Measurements from ENCODE around the gene SLIT3. TPM values are rescaled to one million over a fixed set of nuclear protein-coding genes. Genes with fewer than 3 reads are reported as not detected.

SLIT3 gene
- total and polyA plus RNA-seq, 9 of the 15 experiments (the other 6 are each of a cell fraction or from before 2014, with no cell fraction given), result 0.01 to 0.04 TPM; not detected in 7

GRCh38 chr5:169085212-169085611, 215.7 kb downstream of the SLIT3 start:
- Histone ChIP-seq H3K4me1 (replicated peaks in 1 of 2; ENCODE audit: control insufficient read depth in 2 of 2, insufficient read depth in 2 of 2, low read length in 2 of 2) (no peaks in the 10 kb centered on the region), H3K9me3 (replicated peaks; ENCODE audit: control insufficient read depth, insufficient read depth, low read depth, low read length) (no peaks in the 10 kb centered on the region), H3K27me3 (ENCODE audit: control insufficient read depth in 2 of 2, insufficient read depth in 2 of 2, low read length in 2 of 2) (peaks cover 0 to 10% of the 10 kb centered on the region in 2 experiments; a peak in 1 of 5 replicates), H4K20me1 (replicated peaks; ENCODE audit: control insufficient read depth, insufficient read depth, low read length) (no peaks in the 10 kb centered on the region), H2AFZ (ENCODE audit: low read depth, low read length) (no peak overlapping the region), H3K79me2 (ENCODE audit: control insufficient read depth, insufficient read depth, low read length) (no peaks in the 10 kb centered on the region), H3K4me3 (no peak overlapping the region), H3K9ac (ENCODE audit: insufficient read depth in 1 of 2, low read depth in 2 of 2, low read length in 2 of 2) (no peak overlapping the region), H3K9me1 (ENCODE audit: control insufficient read depth, insufficient read depth, low read length) (no peaks in the 10 kb centered on the region), H3K27ac (ENCODE audit: extremely low read depth, low read depth, low read length) (no peak overlapping the region), H3K4me2 (ENCODE audit: insufficient read depth, low read length) (no peak overlapping the region), H3K36me3 (ENCODE audit: control insufficient read depth, insufficient read depth, low read length) (no peaks in the 10 kb centered on the region)
- ChIA-PET CTCF (ENCODE audit: low intra/inter-chr PET ratio) (no interaction called here), POLR2A (no interaction called here)
- 0% methylated on average over 4 of the region's 4 CpGs for WGBS (ENCODE audit: insufficient coverage, low coverage, missing lambda C conversion rate)
- ATAC-seq (no peak), FAIRE-seq (no peak), DNase-seq (ENCODE audit: extremely low read depth in 1 of 4, low spot score in 3 of 4) (no peak)
- no peak for TF ChIP-seq CBX5 (IDR thresholded peaks at IDR 0.05; ENCODE audit: borderline replicate concordance, low read depth)
- TF ChIP-seq PREB (CRISPR knock-in tag; IDR thresholded peaks at IDR 0.05), result no peak
- no peak for TF ChIP-seq ZNF197 (CRISPR knock-in tag; IDR thresholded peaks at IDR 0.05; ENCODE audit: low read depth)
- TF ChIP-seq RBM34 (IDR thresholded peaks at IDR 0.05; ENCODE audit: borderline replicate concordance, insufficient read depth, low read length), result no peak
- no peak for TF ChIP-seq ZNF444 (CRISPR knock-in tag; IDR thresholded peaks at IDR 0.05)
- intact Hi-C loops (cut with micrococcal nuclease) (no loop called here), in situ Hi-C loops (cut with MboI) (no loop called here)
- no TSS peak for BruUV-seq (replicated peaks)

- H3K79me2 ChIP-seq (ENCODE audit: control insufficient read depth, insufficient read depth, low read length), result no peaks in the 10 kb centered on the region
- intact Hi-C loops (cut with micrococcal nuclease) (no loop called here), in situ Hi-C loops (cut with MboI) (no loop called here)
- no peak overlapping the region for H2AFZ ChIP-seq (ENCODE audit: low read depth, low read length)
- H3K9me3 ChIP-seq (replicated peaks; ENCODE audit: control insufficient read depth, insufficient read depth, low read depth, low read length), result no peaks in the 10 kb centered on the region
- H3K27me3 ChIP-seq (ENCODE audit: control insufficient read depth in 2 of 2, insufficient read depth in 2 of 2, low read length in 2 of 2), result peaks cover 0 to 10% of the 10 kb centered on the region in 2 experiments; a peak in 1 of 5 replicates
- FAIRE-seq, result no peak
- H3K36me3 ChIP-seq (ENCODE audit: control insufficient read depth, insufficient read depth, low read length), result no peaks in the 10 kb centered on the region
- 2% methylated on average over 4 of the region's 4 CpGs for WGBS (ENCODE audit: insufficient coverage, low coverage, missing lambda C conversion rate)
- H3K9me1 ChIP-seq (ENCODE audit: control insufficient read depth, insufficient read depth, low read length), result no peaks in the 10 kb centered on the region
- ChIA-PET POLR2A (no interaction called here), CTCF (ENCODE audit: low intra/inter-chr PET ratio) (no interaction called here)
- DNase-seq (ENCODE audit: extremely low read depth in 1 of 4, low spot score in 3 of 4), result no peak
- ATAC-seq, result no peak
- H3K4me1 ChIP-seq (replicated peaks in 1 of 2; ENCODE audit: control insufficient read depth in 2 of 2, insufficient read depth in 2 of 2, low read length in 2 of 2), result no peaks in the 10 kb centered on the region
- no TSS peak for BruUV-seq (replicated peaks)
- no peak overlapping the region for H3K9ac ChIP-seq (ENCODE audit: insufficient read depth in 1 of 2, low read depth in 2 of 2, low read length in 2 of 2)
- H3K4me2 ChIP-seq (ENCODE audit: insufficient read depth, low read length), result no peak overlapping the region
- H3K4me3 ChIP-seq, result no peak overlapping the region
- no peaks in the 10 kb centered on the region for H4K20me1 ChIP-seq (replicated peaks; ENCODE audit: control insufficient read depth, insufficient read depth, low read length)
- no peak overlapping the region for H3K27ac ChIP-seq (ENCODE audit: extremely low read depth, low read depth, low read length)
- TF ChIP-seq ARID4B (CRISPR knock-in tag; IDR thresholded peaks at IDR 0.05), result no peak
- TF ChIP-seq THRAP3 (IDR thresholded peaks at IDR 0.05; ENCODE audit: borderline replicate concordance), result no peak
- TF ChIP-seq NFIX (CRISPR knock-in tag; IDR thresholded peaks at IDR 0.05; ENCODE audit: low read depth), result no peak
- no peak for TF ChIP-seq ARID3B (CRISPR knock-in tag; IDR thresholded peaks at IDR 0.05; ENCODE audit: borderline replicate concordance)
- no peak for TF ChIP-seq NCOR1 (IDR thresholded peaks at IDR 0.05)
Observed at GRCh38 chr5:169084775-169085174, 216.2 kb downstream of the SLIT3 start.
